Measurements from ENCODE around the gene SAMD8. TPM values are rescaled to one million over a fixed set of nuclear protein-coding genes. Genes with fewer than 3 reads are reported as not detected.

SAMD8 gene
- total RNA-seq, 1 experiment from 2014 or later: 32.0 TPM

DNA sequence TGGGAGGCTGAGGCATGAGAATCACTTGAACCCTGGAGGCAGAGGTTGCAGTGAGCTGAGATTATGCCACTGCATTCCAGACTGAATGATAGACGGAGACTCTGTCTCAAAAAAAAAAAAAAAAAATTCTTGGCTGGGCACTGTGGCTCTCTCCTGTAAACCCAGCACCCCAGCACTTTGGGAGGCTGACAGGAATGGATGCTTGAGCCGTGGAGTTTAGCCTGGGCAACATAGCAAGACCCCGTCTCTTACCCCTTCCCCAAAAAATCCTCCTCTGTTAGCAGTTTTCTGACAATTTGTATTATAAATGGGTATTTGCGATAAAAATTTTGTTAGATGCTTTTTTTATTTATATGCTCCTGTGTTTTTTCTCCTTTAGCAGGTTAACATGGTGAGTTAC lies 11.0 kb downstream of the SAMD8 start:
- ATAC-seq (no peak), DNase-seq (ENCODE audit: low read depth, low spot score) (no peak)
- H3K36me3 ChIP-seq (ENCODE audit: control insufficient read depth, insufficient read depth, low read length): no peaks in the 10 kb centered on the region
- TF ChIP-seq TCF7L2 (IDR thresholded peaks at IDR 0.05; ENCODE audit: low read depth, low read length): no peak
- TF ChIP-seq, protein P1, sequence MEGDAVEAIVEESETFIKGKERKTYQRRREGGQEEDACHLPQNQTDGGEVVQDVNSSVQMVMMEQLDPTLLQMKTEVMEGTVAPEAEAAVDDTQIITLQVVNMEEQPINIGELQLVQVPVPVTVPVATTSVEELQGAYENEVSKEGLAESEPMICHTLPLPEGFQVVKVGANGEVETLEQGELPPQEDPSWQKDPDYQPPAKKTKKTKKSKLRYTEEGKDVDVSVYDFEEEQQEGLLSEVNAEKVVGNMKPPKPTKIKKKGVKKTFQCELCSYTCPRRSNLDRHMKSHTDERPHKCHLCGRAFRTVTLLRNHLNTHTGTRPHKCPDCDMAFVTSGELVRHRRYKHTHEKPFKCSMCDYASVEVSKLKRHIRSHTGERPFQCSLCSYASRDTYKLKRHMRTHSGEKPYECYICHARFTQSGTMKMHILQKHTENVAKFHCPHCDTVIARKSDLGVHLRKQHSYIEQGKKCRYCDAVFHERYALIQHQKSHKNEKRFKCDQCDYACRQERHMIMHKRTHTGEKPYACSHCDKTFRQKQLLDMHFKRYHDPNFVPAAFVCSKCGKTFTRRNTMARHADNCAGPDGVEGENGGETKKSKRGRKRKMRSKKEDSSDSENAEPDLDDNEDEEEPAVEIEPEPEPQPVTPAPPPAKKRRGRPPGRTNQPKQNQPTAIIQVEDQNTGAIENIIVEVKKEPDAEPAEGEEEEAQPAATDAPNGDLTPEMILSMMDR (IDR thresholded peaks at IDR 0.05): no peak
- TF ChIP-seq POLR2AphosphoS5 (IDR thresholded peaks at IDR 0.05; ENCODE audit: low read depth, low read length): no peak
- no peak for TF ChIP-seq SIN3A (IDR thresholded peaks at IDR 0.05; ENCODE audit: borderline replicate concordance, insufficient read depth, low read depth, low read length)
- TF ChIP-seq, protein P2, sequence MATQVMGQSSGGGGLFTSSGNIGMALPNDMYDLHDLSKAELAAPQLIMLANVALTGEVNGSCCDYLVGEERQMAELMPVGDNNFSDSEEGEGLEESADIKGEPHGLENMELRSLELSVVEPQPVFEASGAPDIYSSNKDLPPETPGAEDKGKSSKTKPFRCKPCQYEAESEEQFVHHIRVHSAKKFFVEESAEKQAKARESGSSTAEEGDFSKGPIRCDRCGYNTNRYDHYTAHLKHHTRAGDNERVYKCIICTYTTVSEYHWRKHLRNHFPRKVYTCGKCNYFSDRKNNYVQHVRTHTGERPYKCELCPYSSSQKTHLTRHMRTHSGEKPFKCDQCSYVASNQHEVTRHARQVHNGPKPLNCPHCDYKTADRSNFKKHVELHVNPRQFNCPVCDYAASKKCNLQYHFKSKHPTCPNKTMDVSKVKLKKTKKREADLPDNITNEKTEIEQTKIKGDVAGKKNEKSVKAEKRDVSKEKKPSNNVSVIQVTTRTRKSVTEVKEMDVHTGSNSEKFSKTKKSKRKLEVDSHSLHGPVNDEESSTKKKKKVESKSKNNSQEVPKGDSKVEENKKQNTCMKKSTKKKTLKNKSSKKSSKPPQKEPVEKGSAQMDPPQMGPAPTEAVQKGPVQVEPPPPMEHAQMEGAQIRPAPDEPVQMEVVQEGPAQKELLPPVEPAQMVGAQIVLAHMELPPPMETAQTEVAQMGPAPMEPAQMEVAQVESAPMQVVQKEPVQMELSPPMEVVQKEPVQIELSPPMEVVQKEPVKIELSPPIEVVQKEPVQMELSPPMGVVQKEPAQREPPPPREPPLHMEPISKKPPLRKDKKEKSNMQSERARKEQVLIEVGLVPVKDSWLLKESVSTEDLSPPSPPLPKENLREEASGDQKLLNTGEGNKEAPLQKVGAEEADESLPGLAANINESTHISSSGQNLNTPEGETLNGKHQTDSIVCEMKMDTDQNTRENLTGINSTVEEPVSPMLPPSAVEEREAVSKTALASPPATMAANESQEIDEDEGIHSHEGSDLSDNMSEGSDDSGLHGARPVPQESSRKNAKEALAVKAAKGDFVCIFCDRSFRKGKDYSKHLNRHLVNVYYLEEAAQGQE (IDR thresholded peaks at IDR 0.05; ENCODE audit: insufficient read depth in 1 of 2, low read depth in 2 of 2, low read length in 1 of 2): no peak
- POLR2A ChIA-PET: no interaction called here
- H3K9me3 ChIP-seq (ENCODE audit: control insufficient read depth, insufficient read depth, low read depth, low read length): no peaks in the 10 kb centered on the region
- no peak overlapping the region for H3K4me3 ChIP-seq (ENCODE audit: low read depth in 2 of 2, low read length in 2 of 2)
- intact Hi-C loops (cut with micrococcal nuclease; ENCODE audit: unreplicated experiment): no loop called here
- BruUV-seq (replicated peaks): no TSS peak
- no peaks in the 10 kb centered on the region for H3K27me3 ChIP-seq (ENCODE audit: control insufficient read depth, insufficient read depth, low read length)
- CTCF ChIA-PET: no interaction called here
- no peak overlapping the region for H3K27ac ChIP-seq (ENCODE audit: low read length)
- H3K4me1 ChIP-seq (ENCODE audit: control insufficient read depth, insufficient read depth, low read length): peaks cover 7% of the 10 kb centered on the region; the same call in 1 of the 2 replicates
- in situ Hi-C loops (cut with HindIII; ENCODE audit: low pct_unique_long_range_greater_than_20kb, low sequenced_read_pairs): no loop called here

DNA sequence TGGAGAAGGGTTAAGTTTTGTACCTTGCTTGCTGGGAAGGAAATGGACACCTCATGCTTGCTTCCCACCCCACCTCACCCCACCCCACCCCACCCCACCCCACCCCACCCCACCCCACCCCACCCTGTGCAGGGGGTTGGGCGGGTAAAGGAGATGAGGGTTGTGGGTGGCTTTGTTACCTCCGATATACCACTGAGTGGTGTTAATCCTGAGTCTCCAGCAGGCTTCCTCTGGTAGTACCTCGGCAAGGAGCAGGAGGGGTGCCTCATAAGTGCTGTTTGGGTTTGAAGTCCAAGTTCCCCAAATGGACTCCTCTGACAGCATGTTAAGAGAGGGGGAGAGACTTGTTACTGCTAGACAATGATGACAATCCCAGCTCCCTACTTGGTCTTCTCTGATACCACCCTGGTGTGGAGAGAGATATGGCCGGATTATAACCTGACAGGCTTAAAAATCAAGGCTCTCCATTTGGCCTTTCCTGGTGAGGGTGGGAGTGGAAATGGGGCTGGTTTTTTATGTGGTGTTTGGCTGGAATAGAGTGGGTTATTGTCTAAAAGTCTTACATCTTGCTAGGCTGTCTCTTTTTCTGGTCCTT lies 11.7 kb downstream of the SAMD8 start:
- in situ Hi-C loops (cut with HindIII; ENCODE audit: low pct_unique_long_range_greater_than_20kb, low sequenced_read_pairs): no loop called here

More for the DNA sequence above, 11.7 kb downstream of the SAMD8 start:
- Histone ChIP-seq H3K27me3 (ENCODE audit: control insufficient read depth, insufficient read depth, low read length) (no peaks in the 10 kb centered on the region), H3K36me3 (ENCODE audit: control insufficient read depth, insufficient read depth, low read length) (no peaks in the 10 kb centered on the region), H3K27ac (ENCODE audit: low read length) (no peak overlapping the region), H3K4me3 (ENCODE audit: low read depth in 2 of 2, low read length in 2 of 2) (no peak overlapping the region), H3K4me1 (ENCODE audit: control insufficient read depth, insufficient read depth, low read length) (peaks cover 7% of the 10 kb centered on the region; the same call in 1 of the 2 replicates), H3K9me3 (ENCODE audit: control insufficient read depth, insufficient read depth, low read depth, low read length) (no peaks in the 10 kb centered on the region)
- BruUV-seq (replicated peaks): no TSS peak
- DNase-seq (ENCODE audit: low read depth, low spot score) (no peak), ATAC-seq (no peak)
- TF ChIP-seq SIN3A (IDR thresholded peaks at IDR 0.05; ENCODE audit: borderline replicate concordance, insufficient read depth, low read depth, low read length): no peak
- TF ChIP-seq, protein P2 (IDR thresholded peaks at IDR 0.05; ENCODE audit: insufficient read depth in 1 of 2, low read depth in 2 of 2, low read length in 1 of 2): no peak
- no peak for TF ChIP-seq POLR2AphosphoS5 (IDR thresholded peaks at IDR 0.05; ENCODE audit: low read depth, low read length)
- TF ChIP-seq, protein P1 (IDR thresholded peaks at IDR 0.05): no peak
- TF ChIP-seq TCF7L2 (IDR thresholded peaks at IDR 0.05; ENCODE audit: low read depth, low read length): no peak
- POLR2A ChIA-PET: no interaction called here
- CTCF ChIA-PET: no interaction called here
- intact Hi-C loops (cut with micrococcal nuclease; ENCODE audit: unreplicated experiment): no loop called here

All from Panc1 (cell line).